AG09319 (cell line): ENCODE measurements around the gene ELP5.

Experiments
- DNase-seq: peaks from one replicate; pipeline ENCODE4 v3.0.0-alpha.2; 2010; ENCODE audit warnings: low read depth; ENCODE audit errors: extremely low read depth
- TF ChIP-seq, protein P1 (sequence below): IDR thresholded peaks from 2 replicates; pipeline ENCODE4 v1.5.1; 2011; ENCODE audit warnings: low read depth, mild to moderate bottlenecking, inconsistent platforms, low read length, moderate library complexity

The ELP5 gene

DNA sequence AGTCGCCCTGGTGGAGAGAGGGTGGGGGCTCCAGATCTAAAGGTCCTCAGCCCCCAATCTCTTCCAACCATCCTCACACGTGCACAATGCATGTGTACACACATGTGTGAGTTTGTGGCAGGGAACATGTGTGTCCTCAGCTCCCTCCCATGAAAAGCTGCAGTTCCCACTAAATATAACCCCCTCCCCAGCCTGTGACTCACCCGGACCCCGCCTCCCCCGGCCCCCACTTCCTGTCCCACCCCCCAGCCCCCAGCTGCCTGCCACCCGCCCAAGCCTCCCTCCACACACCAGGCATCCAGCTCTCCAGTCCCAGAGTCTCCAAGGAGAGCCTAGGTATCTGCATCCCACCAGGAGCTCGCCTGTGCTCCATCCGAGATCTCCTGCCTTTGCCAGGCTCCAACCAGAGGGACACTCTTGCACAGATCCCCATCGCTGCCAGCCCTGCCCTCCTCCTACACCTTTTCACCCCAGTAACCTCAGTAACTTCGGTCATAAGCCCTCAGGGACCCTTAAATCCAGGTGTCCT lies 36.3 kb upstream of the ELP5 start:
- TF ChIP-seq, protein P1, sequence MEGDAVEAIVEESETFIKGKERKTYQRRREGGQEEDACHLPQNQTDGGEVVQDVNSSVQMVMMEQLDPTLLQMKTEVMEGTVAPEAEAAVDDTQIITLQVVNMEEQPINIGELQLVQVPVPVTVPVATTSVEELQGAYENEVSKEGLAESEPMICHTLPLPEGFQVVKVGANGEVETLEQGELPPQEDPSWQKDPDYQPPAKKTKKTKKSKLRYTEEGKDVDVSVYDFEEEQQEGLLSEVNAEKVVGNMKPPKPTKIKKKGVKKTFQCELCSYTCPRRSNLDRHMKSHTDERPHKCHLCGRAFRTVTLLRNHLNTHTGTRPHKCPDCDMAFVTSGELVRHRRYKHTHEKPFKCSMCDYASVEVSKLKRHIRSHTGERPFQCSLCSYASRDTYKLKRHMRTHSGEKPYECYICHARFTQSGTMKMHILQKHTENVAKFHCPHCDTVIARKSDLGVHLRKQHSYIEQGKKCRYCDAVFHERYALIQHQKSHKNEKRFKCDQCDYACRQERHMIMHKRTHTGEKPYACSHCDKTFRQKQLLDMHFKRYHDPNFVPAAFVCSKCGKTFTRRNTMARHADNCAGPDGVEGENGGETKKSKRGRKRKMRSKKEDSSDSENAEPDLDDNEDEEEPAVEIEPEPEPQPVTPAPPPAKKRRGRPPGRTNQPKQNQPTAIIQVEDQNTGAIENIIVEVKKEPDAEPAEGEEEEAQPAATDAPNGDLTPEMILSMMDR, result no peak
- no peak for DNase-seq

- no peak for DNase-seq
These were observed 35.5 kb upstream of the ELP5 start for GRCh38 chr17:7216242-7217112.

GRCh38 chr17:7217113-7217987 lies 34.7 kb upstream of the ELP5 start:
- TF ChIP-seq, protein P1, result no peak
- no peak for DNase-seq

More at GRCh38 chr17:7216242-7217112, 35.5 kb upstream of the ELP5 start:
- TF ChIP-seq, protein P1, result no peak

GRCh38 chr17:7218166-7218565 lies 33.8 kb upstream of the ELP5 start:
- no peak for DNase-seq
- TF ChIP-seq, protein P1, result no peak

GRCh38 chr17:7218758-7219157 lies 33.3 kb upstream of the ELP5 start:
- no peak for DNase-seq
- TF ChIP-seq, protein P1, result no peak

- TF ChIP-seq, protein P1, result no peak
- no peak for DNase-seq
These were observed 32.7 kb upstream of the ELP5 start for GRCh38 chr17:7219229-7219811.
